Central memory CD4-positive, alpha-beta T cell (primary cell): ENCODE results near the gene ANKRD28.
"Not testable (repeated sequence)": the region's sequence is repeated elsewhere in the genome, so short reads cannot be mapped to it uniquely, and the experiment has no call there.

ENCODE experiments used
- DNase-seq: peaks from one replicate; pipeline ENCODE4 v3.0.0; 2022

The ANKRD28 gene

DNA sequence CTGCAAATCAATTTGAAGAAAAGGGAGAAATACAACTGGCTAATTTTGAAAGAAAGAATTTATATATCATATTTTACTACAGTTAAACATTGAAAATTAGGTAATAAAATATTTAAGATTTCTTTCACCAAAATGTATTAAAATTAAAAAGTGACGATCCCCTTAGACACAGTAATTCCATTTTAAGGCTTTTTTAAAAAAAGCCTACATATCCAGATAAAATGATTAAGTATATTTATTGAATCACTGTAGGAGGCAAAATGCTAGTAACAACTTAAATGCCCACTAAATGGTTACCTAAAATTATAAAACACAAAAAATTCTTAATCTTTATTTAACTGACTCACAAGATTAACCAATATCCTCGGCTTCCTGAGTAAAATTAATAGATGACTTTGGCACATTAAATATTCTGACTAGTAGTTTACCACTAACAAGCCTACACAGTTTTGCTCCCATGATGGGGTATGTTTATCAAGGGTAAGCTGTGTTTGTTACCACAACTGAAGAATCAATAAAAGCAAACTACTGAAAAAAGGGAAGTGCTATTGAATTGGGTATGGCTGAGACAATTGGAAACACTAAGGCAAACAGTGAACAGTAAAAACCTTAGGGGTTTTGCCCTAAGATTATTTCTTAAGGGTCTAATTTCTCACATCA, 28.4 kb downstream of the ANKRD28 start:
- DNase-seq = no peak

DNA sequence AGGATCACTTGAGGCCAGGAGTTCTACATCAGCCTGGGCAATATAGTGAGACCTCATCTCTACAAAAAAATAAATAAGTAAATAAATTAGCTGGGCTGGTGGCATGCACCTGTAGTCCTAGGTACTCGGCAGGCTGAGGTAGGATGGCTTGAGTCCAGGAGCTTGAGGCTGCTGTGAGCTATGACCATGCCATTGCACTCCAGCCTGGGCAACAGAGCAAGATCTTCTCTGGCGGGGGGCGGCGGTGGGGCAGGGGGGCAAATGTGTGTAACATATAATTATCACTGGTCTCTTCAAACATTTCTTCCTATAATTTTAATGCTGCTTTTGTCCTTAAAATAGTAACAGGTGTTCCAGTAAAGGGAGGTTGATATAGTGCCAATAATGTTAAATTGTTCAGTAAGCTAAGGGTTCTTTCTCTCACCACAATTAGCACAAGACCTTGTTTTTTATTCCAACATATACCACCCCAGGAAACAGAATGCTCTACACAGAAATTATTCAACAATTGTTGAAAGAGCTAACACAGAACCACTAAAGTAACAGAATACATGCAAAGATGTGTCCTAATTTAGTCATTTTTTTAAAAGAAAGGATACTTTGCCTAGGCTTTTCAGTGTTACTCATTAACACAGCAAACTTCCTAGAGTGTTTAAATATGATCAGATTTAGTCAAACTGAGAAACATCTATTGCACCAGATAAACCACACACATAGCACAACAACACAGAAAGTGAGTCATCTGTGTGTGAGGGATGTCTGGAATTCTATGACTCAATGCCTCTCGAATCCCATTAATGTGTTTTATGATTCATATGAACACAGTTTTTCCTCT, 29.1 kb downstream of the ANKRD28 start:
- no peak for DNase-seq

DNA sequence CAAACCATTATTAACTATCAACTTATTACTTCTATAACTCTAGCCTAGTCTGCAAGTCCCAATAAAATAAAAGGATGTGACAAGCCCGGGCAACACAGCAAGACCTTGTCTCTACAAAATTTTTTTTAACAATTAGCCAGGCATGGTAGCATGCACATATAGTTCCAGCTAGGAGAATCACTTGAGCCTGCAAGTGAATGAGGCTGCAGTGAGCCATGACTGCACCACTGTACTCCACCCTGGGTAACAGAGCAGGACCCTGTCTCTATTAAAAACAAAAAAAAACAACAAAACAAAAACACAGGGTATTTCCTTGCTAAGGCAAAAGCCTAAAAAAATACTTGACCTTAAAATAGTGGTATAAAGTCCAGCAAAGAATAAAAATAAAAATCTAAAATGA, 31.4 kb downstream of the ANKRD28 start:
- no peak for DNase-seq

DNA sequence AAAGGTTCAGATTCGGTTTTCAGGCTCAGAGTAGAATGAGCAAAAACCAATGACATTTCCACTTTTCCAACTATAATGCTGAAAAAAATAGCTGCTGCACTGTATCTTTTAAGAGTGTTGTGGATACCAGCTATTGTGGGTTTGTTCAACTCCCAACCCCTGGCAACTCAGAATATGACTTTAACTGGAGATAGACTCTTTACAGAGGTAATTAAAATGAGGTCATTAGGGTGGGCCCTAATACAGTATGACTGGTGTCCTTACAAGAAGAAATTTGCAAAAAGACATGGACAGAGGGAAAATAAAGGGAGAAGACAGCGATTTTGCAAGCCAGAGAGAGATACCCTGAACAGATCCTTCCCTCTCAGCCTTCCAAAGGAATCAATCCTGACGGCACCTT, 39.5 kb downstream of the ANKRD28 start:
- no peak for DNase-seq

DNA sequence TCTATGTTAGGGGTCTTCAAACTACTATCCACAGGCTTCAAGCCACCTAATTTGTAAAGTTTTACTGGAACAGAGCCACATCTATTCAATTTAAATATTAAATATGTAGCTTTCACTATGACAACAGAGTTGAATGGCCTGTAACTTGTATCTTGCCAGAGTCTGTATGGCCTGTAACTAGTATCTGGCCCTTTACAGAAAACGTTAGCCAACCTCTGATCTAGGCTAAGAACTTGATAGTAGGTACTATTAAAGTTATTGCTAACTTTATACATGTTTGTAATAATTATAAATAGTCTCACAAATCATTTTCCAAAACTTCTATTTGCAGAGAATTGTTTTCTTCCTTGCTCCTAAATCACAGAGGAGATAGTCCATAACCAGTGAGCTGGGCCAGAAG, 40.0 kb downstream of the ANKRD28 start:
- no peak for DNase-seq

DNA sequence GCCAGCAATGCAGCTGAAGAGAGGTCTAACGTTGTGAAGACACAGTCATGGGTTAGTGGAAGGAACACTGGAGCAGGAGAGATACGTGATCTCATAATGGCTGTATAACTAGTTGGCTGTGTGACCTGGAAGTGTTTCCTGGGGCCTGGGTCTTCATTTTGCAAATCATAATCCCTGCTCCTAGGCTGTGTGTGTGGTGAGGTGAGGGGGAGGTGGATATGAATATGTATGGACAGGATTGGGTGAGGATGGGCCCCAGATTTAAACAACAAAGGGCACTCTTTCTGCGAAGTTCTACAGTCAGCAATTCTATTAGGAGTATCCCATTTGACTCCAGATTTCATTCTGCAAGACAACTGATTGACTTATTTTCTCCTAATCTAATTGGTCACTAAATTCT, 41.3 kb downstream of the ANKRD28 start:
- DNase-seq = no peak

DNA sequence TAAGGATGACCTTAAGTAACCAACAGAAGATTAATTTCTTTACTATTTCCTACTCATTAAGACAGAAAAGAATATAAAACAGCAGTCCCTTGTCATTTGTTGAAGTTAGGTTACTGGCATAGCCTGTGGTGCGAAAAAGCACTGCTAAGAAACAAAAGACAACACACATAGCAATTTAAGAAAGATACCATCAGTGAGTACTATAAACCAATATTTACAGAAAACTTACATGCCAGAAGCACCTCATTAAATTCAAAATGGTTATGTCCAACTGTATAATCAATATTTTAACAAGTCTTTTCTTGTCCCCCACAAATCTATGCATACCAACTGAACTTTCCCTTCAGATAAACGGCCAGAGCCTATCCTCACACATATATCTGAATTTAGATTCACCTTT, 42.0 kb downstream of the ANKRD28 start:
- DNase-seq = no peak

DNA sequence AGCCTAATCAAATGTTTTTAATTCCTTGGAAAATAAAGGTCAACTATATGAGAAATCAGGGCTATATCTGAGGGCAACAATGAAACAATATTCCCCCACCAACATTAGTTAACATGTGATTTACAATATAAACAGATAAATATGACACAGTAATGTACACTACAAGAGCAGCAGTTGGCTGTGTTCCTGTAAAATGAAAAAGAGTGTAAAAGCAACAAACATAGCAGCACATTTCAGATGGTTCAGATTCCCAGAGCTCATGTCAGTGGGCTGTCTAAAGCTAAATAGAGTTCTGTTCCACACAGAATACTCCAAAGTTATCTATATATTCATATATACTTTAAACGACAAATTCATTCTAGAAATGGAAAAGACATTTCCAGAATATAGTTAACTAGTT, 42.6 kb downstream of the ANKRD28 start:
- no peak for DNase-seq

DNA sequence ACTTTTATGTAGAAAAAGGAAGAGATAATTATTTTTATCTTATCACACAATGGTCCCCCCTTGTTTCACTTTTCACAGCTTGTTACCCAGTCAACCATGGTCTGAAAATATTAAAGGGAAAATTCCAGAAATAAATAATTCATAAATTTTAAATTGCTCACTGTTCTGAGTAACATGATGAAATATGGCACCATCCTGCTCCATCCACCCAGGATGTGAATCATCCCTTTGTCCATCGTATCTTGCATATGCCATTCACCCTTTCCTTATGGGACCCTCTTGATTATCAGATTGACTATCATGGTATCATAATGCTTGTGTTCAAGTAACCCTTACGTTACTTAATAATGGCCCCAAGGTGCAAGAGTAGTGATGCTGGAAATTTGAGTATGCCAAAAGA, 43.7 kb downstream of the ANKRD28 start:
- no peak for DNase-seq

DNA sequence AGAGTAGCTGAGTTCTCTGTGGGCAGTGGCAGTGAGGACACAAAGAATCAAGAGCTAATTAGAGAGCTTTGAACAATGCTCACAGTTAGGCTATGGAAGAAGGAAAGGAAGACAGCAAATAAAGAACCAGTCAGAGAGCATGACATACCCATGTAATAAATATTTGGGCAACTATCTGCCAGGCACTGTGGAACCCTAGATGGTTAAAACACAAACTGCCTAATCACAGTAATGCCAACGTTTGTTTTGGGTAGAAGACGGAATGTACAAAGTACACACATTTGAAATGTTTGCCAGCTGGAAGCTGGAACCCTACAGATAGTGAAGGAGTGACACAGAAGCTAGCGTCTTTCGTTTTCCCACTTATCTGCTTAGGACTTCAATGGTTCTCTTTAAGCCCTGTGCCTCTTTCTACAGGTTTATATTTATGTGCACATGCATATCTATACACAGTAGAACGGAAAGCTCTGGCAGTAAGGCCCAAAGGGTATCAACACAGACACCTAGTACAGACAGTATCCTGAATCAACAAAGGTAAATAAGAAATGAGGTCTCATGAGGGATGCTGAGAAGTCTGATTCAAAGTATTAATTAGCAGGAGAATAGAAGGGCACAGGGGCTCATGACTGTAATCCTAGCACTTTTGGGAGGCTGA, 44.6 kb downstream of the ANKRD28 start:
- no peak for DNase-seq

DNA sequence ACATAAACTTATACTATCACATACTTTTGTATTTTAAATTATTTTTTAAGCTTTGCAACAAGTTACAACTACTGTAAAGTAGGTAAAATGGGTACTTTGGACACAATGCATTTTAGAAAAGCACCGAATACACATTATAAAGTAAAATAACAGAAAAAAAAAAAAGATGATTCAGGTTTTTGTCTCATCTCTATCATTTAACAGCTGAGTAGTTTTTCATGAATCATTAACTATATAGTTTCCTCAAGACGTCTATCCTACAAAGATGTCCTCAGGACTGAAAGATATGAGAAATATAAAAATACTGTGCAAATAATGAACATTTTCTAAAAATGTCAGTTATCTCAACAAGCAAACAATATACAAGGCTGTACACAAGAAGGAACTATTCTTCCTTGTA, 46.9 kb downstream of the ANKRD28 start:
- DNase-seq = no peak

DNA sequence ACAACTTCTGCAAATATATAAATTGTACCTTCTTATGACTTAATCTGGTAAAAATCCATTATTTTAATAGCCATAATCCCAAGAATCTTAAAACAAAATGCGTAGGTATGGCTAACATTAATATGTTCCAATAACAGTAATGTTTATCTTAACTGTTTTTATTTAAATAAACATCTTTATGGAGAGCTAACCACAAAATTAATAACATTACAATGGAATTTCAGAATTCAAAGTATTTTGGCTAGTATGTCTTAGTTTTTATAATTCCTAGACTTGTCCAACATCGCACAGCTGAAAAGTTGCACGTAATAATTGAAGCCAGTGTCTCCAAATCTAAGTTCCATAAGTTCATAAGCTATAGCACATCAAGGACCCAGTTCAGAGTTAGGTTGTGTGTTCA, 47.6 kb downstream of the ANKRD28 start:
- no peak for DNase-seq

DNA sequence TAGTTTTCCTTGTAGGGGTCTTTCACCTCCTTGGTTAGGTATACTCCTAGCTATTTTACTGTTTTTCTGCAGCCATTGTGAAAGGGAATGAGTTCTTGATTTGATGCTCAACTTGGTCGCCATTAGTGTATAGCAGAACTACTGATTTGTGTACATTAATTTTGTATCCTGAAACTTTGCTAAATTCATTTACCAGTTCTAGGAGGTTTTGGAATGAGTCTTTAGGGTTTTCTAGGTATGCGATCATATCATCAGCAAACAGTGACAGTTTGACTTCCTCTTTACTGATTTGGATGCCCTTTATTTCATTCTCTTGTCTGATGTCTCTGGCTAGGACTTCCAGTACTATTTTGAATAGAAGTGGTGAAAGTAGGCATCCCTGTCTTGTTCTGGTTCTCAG, 51.9 kb downstream of the ANKRD28 start:
- not testable (repeated sequence) for DNase-seq

DNA sequence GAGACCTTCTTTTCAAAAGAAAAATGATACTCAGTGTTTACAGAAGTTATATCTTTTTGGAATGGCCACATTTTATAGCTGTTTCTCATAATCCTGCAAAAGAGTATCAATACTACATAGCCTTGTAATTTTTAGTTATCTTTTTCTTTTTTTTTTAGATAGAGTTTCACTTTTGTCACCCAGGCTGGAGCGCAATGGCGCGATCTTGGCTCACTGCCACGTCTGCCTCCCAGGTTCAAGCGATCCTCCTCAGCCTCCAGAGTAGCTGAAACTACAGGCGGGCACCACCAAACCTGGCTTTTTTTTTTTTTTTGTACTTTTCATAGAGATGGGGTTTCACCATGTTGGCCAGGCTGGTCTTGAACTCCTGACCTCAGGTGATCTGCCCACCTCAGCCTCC, 53.6 kb downstream of the ANKRD28 start:
- no peak for DNase-seq

DNA sequence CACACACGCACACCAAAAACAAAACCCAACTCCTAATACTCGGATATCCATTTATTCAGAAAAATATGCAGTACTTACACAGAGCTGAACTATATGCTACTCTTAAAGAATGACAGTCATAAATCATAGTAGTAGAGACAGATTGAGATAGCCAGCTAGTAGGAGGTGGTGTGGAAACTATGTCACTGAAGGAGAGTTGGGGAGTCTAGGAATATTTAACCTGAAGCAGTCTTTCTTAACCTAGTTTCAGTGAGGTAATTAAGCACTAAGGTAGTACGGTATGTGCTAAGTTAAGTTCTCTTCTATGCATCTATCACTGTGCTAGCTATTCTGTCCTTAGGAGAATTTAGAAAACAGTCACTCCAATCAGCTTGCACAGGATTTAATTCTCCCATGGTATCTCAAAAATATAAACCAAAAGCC, 54.2 kb downstream of the ANKRD28 start:
- DNase-seq = no peak

DNA sequence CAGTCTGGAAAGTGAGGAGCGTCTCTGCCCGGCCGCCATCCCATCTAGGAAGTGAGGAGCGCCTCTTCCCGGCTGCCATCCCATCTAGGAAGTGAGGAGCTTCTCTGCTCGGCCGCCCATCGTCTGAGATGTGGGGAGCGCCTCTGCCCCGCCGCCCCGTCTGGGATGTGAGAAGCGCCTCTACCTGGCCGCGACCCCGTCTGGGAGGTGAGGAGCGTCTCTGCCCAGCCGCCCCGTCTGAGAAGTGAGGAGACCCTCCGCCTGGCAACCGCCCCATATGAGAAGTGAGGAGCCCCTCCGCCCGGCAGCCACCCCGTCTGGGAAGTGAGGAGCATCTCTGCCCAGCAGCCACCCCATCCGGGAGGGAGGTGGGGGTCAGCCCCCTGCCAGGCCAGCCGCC, 55.5 kb downstream of the ANKRD28 start:
- DNase-seq = not testable (repeated sequence)

DNA sequence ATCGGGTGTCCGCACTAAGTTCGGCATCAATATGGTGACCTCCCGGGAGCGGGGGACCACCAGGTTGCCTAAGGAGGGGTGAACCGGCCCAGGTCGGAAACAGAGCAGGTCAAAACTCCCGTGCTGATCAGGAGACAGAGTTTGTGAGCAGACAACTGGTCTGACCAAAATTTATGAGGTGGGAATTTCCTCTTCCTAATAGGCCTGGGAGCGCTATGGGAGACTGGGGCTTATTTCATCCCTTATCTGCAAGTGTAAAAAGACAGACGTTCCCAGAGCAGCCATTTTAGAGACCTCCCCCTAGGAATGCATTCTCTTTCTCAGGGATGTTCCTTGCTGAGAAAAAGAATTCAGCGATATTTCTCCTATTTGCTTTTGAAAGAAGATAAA, 59.2 kb downstream of the ANKRD28 start:
- DNase-seq = not testable (repeated sequence)

DNA sequence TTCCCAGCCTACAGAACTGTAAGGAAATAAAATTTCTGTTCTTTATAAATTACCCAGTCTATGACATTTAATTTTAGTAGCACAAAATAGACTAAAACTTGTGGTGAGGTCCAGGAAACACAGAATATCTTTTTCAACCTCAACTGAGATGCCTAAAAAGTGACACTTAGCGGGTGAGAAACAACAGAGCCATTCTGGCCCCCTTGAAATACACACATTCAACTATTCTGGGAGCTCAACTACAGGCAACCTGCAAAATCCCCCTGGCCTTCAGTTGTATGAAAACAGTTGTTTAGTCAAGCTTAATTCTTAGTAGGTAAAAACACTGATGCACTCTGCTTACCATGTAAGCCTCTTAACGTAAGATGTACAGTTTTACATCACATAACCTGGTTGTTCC, 66.8 kb downstream of the ANKRD28 start:
- DNase-seq = no peak

DNA sequence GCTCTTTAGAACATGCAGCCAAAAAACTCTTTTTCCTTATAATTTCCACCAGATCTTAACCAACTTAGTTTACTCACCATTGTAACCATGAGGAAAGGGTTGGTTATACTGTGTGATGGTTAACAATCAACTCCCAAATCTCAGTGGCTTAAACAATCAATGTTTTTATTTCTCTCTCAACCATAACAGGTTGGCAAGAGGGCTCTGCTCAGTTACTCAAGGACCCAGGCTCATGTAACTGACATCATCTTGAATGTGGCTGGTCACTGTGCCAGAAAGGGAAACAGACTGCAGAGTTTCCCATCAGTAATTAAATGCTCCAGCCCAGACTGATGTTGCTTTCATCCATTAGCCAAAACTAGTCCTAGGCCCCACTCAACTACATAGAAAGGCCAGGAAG, 69.0 kb downstream of the ANKRD28 start:
- DNase-seq = no peak

DNA sequence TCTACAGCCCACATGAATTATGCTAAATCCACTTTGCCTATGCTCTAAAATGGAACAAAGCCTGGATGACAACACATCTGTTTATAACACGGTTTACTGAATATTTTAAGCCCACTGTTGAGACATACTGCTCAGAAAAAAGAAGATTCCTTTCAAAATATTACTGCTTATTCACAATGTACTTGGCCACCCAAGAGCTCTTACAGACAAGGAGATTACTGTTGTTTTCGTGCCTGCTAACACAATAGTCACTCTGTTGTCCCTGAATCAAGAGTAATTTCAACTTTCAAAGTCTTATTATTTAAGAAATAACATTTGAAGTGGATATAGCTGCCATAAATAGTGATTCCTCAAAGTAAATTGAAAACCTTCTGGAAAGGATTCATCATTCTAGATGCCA, 70.9 kb downstream of the ANKRD28 start:
- DNase-seq = no peak

DNA sequence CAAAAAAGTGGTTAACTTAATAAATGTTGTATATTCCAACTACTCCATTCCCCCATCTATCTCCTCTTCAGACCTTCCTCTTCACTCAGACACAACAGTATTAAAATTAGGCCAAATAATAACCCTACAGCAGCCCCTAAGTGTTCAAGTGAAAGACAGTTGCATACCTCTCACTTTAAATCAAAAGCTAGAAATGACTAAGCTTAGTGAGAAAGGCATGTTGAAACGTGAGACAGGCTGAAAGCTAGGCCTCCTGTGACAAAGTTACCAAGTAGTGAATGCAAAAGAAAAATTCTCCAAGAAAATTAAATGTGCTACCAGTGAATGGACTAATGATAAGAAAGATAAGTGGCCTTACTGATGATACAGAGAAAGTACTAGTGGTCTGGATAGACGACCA, 71.7 kb downstream of the ANKRD28 start:
- DNase-seq = no peak

DNA sequence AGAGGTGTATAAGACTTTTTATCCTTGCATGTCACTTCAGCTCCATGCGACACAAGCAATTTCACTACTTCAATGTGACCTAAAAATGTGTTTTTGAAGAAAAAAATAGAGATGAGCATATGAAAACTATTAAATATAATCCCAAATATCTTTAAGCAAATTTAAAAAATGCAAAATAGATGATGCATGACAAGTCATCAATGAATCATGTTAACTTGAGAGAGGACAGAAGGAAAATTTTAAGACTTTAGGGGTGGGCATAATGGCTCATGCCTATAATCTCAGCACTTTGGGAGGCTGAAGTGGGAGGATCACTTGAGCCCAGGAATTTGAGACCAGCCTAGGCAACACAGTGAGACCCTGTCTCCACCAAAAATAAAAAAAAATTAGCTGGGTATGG, 73.3 kb downstream of the ANKRD28 start:
- DNase-seq = no peak

DNA sequence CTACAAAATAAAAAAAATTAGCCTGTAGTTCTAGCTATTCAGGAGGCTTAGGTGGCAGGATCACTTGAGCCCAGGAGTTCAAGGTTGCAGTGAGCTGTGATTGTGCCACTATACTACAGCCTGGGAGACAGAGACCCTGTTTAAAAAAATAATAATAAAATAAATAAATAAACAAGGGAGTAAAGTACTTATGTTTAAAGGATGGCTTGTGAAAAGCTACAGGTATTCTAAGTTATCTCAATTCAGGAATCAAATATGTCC, 74.2 kb downstream of the ANKRD28 start:
- no peak for DNase-seq

DNA sequence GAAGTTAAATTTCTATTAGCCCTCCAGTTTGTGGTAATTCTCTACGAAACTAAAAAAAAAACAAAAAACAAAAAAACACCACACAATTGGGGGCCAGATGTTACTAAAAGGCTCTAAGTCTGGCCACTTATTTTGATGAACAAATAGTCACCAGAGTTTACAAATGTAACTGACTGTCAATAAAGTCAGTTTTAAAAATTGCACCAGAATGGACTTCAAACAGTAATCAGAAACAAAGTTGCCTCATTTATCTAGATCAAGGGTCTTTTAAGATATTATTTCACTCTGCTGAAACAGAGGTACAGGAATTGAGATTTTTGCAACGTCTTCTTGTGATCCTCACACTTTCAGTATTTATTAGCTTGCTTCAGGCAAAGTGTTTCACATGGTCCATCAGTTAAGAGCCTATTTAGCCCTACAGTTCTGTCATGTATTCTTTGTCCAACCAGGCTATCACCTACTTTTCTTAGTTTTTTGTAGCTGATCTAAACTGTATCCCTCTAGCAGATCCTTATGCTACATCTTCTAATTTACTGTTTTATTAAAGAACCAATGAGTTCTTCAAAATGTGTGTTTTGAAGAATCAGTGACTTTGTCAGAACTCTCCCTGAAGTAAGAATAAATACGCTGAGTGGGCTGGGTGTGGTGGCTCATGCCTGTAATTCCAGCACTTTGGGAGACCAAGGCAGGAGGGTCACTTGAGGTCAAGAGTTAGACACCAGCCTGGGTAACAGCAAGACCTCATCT, 74.7 kb downstream of the ANKRD28 start:
- no peak for DNase-seq
